Measurements from ENCODE around the gene FASN.

The FASN gene

DNA sequence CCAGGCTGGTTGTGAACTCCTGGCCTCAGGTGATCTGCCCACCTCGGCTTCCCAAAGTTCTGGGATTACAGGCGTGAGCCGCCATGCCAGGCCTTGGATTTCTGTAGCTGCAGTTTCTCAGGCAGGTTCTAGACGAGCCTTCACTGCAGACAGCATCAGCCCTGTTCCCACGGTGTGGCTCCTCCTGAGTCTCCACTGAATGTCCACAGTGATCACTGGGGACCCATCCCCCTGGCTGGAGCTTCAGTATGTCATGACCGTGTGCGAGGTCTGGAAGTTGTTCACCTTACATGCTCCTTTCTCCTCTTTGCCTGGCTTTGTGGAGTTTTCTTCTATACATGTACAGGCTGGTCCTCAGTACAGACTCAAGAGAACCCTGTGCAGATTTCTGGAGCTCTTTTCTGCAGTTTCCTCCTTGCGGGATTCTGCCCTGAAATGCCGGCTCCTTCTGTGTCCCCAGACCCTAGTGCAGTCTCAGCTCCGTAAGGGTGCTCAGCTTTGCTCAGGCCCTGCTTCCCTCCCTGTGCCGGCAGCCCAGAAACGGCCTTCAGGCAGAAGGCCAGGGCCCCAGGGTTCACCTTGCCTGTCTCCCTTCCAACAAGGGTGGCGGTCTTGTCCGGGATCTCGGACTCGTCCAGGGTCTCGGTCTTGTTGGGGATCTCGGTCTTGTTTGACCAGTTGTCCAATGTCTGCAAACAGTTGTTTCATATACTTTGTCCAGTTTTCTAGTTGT is 14.3 kb upstream of the FASN start:
- Histone ChIP-seq H3K4me1 (no peaks in the 10 kb centered on the region), H3K4me3 (no peak overlapping the region), H3K9me3 (no peaks in the 10 kb centered on the region), H3K27me3 (ENCODE audit: low read depth) (no peaks in the 10 kb centered on the region), H3K36me3 (replicated peaks) (0 out of 2 replicates have a peak, but pooled peaks cover 3% of the 10 kb centered on the region)
- in situ Hi-C loops (cut with MboI; ENCODE audit: low sequenced_read_pairs), result no loop called here
- no peak for DNase-seq (ENCODE audit: low spot score in 2 of 2)

DNA sequence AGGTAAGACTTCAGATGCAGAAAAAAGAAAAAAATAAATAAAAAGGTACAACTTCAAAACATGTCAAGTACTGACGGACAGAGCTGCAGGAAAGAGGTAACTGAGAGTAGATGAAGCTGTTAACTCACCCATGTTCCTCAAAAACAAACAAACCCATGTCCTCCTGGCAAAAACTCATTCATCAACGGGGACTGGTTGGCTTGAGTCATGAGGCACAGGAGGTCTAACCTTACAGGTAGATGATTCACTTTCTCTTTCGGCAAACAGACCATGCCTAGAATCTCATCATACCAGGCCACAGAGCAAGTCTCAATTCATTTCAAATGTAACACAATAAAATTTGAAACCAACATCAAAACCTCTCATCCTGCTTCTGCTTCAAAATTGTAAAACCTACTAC is 12.3 kb upstream of the FASN start:
- no peak for DNase-seq (ENCODE audit: low spot score in 2 of 2)

DNA sequence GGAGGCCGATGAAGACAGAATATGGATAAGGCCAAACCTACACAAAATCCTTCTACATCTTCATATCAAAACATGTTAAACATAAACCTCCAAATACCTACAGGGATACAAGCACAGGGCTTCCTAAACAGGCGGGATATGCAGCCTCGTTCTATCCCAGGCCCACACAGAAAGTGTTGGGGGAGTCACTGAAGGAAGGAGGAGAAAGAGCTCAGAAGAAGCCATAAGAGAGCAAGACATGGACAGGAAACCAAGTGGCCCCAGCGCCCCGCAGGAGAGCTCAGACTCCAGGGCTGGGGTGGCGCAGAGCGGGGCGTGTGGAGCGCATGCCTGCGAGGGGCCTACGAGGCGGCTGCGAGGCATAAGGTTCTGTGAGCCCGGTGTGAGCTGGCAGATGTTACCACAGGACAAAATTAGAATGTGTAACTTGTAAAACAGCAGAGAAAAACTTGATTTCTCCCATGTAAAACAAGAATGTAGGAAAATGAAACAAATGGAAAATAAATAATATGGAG is 11.0 kb upstream of the FASN start:
- in situ Hi-C loops (cut with MboI; ENCODE audit: low sequenced_read_pairs), result no loop called here
- Histone ChIP-seq H3K9me3 (no peaks in the 10 kb centered on the region), H3K4me1 (0 out of 2 replicates have a peak, but pooled peaks cover 4% of the 10 kb centered on the region), H3K27me3 (ENCODE audit: low read depth) (no peaks in the 10 kb centered on the region), H3K4me3 (no peak overlapping the region), H3K36me3 (replicated peaks) (0 out of 2 replicates have a peak, but pooled peaks cover 3% of the 10 kb centered on the region)
- no peak for DNase-seq (ENCODE audit: low spot score in 2 of 2)

More for the DNA sequence above, 12.3 kb upstream of the FASN start:
- in situ Hi-C loops (cut with MboI; ENCODE audit: low sequenced_read_pairs), result no loop called here
- Histone ChIP-seq H3K9me3 (no peaks in the 10 kb centered on the region), H3K36me3 (replicated peaks) (0 out of 2 replicates have a peak, but pooled peaks cover 3% of the 10 kb centered on the region), H3K4me1 (0 out of 2 replicates have a peak, but pooled peaks cover 4% of the 10 kb centered on the region), H3K27me3 (ENCODE audit: low read depth) (no peaks in the 10 kb centered on the region), H3K4me3 (no peak overlapping the region)

DNA sequence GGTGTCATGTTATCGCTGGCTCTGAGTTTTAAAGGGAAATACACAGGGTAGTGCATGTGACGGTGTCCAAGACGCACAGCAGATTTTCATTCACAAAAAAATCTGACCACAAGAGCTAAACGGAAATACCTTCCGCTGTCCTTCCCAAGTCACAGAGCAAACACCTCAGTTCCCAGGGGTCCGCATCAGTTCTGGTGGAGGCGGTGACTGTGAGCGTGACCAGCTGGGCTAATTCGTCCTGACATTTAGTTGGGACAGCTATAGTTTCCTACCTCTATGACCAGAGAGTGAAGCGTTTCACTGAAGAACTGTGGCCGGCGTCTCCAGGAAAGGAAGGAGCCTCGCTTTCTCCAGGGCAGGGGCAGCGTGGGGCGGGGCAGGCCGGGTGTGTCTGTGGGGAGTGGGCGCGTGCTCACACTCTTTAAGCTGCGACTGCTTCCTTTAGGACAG is 10.5 kb upstream of the FASN start:
- Histone ChIP-seq H3K9me3 (no peaks in the 10 kb centered on the region), H3K4me3 (no peak overlapping the region), H3K36me3 (replicated peaks) (0 out of 2 replicates have a peak, but pooled peaks cover 3% of the 10 kb centered on the region), H3K4me1 (peaks cover 7% of the 10 kb centered on the region; the same call in 1 of the 2 replicates), H3K27me3 (ENCODE audit: low read depth) (no peaks in the 10 kb centered on the region)
- no peak for DNase-seq (ENCODE audit: low spot score in 2 of 2)
- in situ Hi-C loops (cut with MboI; ENCODE audit: low sequenced_read_pairs), result no loop called here

DNA sequence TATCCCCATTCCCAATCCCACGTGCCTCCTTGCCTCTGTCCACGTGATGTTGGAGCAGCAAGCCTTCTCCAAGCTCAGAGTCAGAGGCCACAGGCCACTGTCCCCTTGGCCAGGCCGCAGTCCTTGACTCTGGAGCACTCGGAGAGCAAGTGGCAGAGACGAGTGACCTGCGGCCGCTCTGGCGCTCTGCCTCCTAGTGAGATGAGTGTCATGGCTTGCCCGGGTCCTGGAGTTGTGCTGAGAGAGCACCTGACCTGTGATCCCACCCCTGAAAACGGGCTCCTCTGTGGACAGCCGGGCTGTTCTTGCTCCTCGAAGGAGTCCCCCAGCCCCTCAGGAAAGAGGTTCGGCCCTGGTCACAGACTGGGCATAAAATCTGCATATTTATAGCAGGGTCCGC is 10.0 kb upstream of the FASN start:
- H3K9me3 ChIP-seq, result no peaks in the 10 kb centered on the region
- H3K27me3 ChIP-seq (ENCODE audit: low read depth), result no peaks in the 10 kb centered on the region
- in situ Hi-C loops (cut with MboI; ENCODE audit: low sequenced_read_pairs), result no loop called here
- 0 out of 2 replicates have a peak, but pooled peaks cover 3% of the 10 kb centered on the region for H3K36me3 ChIP-seq (replicated peaks)
- DNase-seq (ENCODE audit: low spot score in 2 of 2), result no peak
- H3K4me3 ChIP-seq, result no peak overlapping the region
- H3K4me1 ChIP-seq, result peaks cover 10% of the 10 kb centered on the region

DNA sequence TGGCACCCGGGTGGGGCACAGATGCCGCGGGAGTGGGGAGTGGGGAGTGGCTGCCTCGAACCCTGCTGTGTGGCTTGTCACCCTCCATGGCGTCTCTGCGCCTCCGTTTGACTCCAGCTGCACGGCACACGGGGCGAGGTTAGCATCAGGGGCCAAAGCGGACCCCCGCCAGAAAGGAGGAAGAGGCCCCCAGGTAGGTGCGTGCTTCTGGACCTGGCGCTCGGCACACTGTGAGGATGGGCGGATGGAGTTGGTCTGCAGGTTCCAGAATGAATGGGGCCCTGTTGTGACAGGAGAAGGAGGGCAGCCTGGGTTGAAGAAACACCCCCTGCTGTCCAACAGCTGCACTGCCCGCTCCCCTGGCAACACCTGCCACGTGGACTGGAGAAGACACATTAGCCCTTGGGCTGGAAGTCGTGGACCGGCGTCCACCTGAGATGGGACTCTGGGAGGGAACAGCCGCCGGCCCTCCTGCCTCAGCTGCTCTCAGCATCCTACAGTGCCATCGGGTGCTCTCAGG is 9.4 kb upstream of the FASN start:
- no peaks in the 10 kb centered on the region for H3K9me3 ChIP-seq
- H3K4me1 ChIP-seq, result peaks cover 12% of the 10 kb centered on the region
- DNase-seq (ENCODE audit: low spot score in 2 of 2), result peak in 1 of 2 experiments; percentile 41
- H3K27me3 ChIP-seq (ENCODE audit: low read depth), result no peaks in the 10 kb centered on the region
- H3K36me3 ChIP-seq (replicated peaks), result 0 out of 2 replicates have a peak, but pooled peaks cover 3% of the 10 kb centered on the region
- in situ Hi-C loops (cut with MboI; ENCODE audit: low sequenced_read_pairs), result no loop called here
- H3K4me3 ChIP-seq, result no peak overlapping the region

DNA sequence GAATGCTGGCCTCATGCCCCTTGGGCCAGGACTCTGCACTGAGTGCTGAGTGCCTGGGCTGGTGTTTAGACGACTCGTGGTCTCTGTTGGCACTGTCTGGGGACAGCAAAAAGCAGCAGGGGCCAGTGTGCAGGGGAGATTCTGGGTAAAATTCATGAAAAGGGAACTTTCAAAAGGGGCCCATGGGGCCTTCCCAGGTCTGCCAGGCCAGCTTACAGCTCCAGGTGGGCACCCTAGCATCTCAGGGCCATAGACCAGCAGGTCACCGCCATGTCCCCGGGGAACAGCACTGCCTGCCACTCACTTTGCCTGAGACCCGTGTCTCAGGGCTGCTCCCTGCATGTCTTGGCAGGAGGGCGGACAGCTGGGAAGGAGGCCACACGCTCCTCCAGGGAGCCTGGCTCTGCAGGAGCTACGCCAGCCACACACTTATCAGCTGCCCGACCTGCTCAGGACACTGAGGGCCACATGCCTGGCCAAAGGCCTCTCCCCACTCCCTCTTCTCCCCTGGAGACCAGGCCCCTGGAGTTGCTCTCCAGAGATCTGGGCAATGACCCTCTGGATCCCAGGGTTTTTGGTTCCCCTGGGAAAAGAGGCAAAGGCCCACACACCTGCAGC is 8.8 kb upstream of the FASN start:
- no peak overlapping the region for H3K4me3 ChIP-seq
- in situ Hi-C loops (cut with MboI; ENCODE audit: low sequenced_read_pairs), result no loop called here

DNA sequence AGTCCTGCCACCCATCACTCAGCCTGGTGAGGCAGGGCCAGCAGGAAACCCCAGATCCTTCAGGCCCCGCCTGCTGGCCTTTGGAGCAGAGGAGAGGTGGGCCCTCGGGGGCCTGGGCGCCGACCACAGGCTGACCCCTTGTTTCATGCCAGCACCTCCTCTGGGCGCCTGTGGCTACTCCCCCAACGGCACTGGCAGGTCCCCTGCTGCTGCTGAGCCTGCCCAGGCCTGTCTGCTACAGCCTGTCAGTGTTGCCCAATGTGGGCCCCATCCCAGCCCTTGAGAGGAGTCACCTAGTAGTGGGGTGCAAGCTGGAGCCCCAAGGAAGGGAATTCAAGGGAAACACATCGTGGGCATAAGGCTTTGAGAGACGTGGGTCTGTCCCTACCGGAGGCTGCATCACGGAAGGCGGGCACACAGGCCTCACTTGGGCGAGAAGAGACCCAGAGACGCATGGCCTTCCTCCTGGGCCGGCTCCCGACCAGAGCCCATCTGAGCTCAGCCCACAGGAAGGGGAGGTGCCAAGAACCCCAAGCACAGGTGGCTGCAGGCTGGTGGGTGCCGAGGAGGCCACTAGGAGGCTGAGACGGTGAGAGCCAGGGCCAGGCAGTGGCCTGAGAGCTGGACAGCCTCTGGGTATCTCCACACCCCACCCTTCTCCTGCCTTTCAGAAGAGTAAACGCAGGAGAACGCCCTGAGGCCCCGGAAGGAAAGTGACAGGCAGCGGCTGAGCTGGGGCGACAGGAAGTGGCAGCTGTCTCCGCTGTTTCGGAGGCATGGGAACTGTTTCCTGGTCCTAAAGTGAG is 8.0 kb upstream of the FASN start:
- no peak overlapping the region for H3K4me3 ChIP-seq
- DNase-seq (ENCODE audit: low spot score in 2 of 2), result peak in 1 of 2 experiments; percentile 67
- in situ Hi-C loops (cut with MboI; ENCODE audit: low sequenced_read_pairs), result no loop called here

More for the DNA sequence above, 8.8 kb upstream of the FASN start:
- H3K36me3 ChIP-seq (replicated peaks), result no peaks in the 10 kb centered on the region
- no peak for DNase-seq (ENCODE audit: low spot score in 2 of 2)
- H3K9me3 ChIP-seq, result no peaks in the 10 kb centered on the region
- peaks cover 12% of the 10 kb centered on the region for H3K4me1 ChIP-seq
- H3K27me3 ChIP-seq (ENCODE audit: low read depth), result no peaks in the 10 kb centered on the region

DNA sequence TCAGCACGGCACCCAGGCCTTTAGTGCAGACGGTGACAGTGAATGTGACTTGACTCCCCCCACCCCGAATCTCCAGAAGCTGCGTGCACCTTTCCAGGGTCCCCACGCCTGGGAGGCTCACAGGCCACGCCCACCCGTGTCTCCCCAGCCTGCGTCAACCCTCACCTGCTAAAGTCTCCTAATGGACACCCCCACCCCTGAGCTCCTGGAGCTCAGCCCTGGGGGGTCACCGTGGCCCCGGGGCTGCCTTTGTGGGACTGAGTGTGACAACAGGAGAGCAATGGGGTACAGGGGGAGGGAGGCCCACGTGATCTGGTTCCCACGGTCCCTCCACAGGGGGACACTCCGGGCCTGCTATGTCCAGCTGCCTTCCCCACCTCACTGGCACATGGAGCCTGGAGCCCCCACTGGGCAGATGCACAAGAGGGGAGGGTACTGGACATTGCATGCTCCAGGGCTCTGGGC is 7.4 kb upstream of the FASN start:
- no peaks in the 10 kb centered on the region for H3K9me3 ChIP-seq
- H3K36me3 ChIP-seq (replicated peaks), result no peaks in the 10 kb centered on the region
- H3K4me1 ChIP-seq, result peaks cover 12% of the 10 kb centered on the region
- no peak overlapping the region for H3K4me3 ChIP-seq
- in situ Hi-C loops (cut with MboI; ENCODE audit: low sequenced_read_pairs), result no loop called here
- no peak for DNase-seq (ENCODE audit: low spot score in 2 of 2)
- H3K27me3 ChIP-seq (ENCODE audit: low read depth), result no peaks in the 10 kb centered on the region

More for the DNA sequence above, 8.0 kb upstream of the FASN start:
- H3K9me3 ChIP-seq, result no peaks in the 10 kb centered on the region
- H3K36me3 ChIP-seq (replicated peaks), result no peaks in the 10 kb centered on the region
- H3K4me1 ChIP-seq, result peaks cover 12% of the 10 kb centered on the region
- no peaks in the 10 kb centered on the region for H3K27me3 ChIP-seq (ENCODE audit: low read depth)

DNA sequence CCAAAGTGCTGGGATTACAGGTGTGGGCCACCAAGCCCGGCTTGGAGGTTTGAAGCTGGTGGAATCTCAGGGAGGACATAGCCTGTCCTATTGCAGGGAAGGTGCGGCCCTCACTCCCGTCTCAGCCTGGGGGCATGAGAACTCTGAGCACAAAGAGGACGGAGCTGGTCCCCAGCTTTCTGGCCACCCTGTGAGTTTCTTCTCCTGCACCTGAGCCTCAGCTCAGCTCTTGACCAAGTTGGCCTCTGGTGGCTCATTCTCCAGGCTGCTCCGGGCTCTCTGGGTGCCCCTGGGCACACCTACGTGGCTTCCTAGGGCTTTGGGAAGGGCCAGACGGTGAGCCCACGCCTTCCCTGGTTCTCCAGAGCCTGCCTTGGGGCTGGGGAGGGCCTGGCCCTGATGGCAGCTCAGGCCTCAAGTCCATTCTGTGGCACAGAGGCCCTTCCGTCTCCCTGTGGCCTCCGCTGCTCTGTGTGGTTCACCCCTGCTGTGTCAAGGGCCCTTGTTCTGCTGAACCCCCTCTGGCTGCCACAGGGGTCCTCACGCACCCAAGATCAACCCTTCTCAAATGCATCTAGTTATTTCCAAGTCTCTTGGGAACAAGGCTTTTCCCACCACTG is 6.9 kb upstream of the FASN start:
- H3K27me3 ChIP-seq (ENCODE audit: low read depth), result no peaks in the 10 kb centered on the region
- no peak overlapping the region for H3K4me3 ChIP-seq
- in situ Hi-C loops (cut with MboI; ENCODE audit: low sequenced_read_pairs), result no loop called here
- no peaks in the 10 kb centered on the region for H3K9me3 ChIP-seq
- H3K36me3 ChIP-seq (replicated peaks), result no peaks in the 10 kb centered on the region
- peaks cover 16% of the 10 kb centered on the region for H3K4me1 ChIP-seq
- no peak for DNase-seq (ENCODE audit: low spot score in 2 of 2)

DNA sequence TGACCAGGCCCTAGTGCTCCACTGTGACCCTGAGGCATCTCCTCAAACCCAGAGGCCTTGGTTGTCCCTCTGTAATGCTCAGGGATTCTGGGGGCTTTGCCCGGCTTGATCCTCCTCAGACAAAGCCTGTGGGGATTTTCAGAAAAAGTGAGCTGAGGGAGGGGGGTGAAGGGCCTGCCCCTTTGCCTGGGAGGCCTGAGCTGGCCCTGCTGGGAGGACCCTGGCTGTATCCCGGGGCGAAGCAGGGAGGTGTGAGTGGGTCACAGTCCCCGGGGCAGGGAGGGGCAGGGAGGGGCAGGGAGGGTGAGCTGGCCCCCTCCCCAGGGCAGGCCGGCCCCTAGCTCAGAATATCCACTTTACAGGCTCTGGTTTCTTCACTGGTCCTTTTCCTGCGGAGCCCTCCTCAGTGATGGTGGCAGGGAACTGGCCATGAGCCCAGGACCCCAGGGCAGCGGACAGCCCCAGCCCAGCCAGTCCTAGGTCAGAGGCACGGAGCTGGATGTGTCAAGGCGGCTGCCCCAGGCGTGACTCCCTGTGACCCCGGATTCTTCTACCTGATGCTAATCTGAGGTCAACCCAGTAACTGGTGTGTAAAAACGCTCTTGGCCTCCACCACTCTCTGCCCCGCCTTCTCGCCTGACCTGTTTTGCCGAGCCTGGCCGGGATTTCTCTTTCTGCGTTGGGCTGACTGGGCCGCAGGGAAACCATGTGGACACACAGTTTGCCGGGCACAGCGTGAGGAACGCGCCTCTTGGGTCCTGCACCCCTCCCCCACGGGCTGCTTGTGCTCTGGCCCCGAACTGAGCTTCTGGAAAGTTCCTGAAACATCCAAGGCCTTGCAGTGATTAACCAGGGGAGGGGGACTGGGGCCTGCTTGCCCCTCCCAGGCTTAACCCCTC is 5.8 kb upstream of the FASN start:
- H3K4me3 ChIP-seq, result no peak overlapping the region
- H3K27me3 ChIP-seq (ENCODE audit: low read depth), result no peaks in the 10 kb centered on the region
- peak in 1 of 2 experiments; percentile 48 for DNase-seq (ENCODE audit: low spot score in 2 of 2)
- H3K36me3 ChIP-seq (replicated peaks), result no peaks in the 10 kb centered on the region
- peaks cover 25% of the 10 kb centered on the region for H3K4me1 ChIP-seq
- H3K9me3 ChIP-seq, result no peaks in the 10 kb centered on the region
- in situ Hi-C loops (cut with MboI; ENCODE audit: low sequenced_read_pairs), result no loop called here

Data from HAP-1 (cell line).